Liver (tissue), 3 donors: ENCODE results near the gene HOXB13.

Experiments used
- EGR1 ChIP-seq, 2 donors: IDR thresholded peaks; 2 replicates each; pipeline ENCODE4 v1.6.1; 2016 to 2018; ENCODE audit warnings: antibody characterized with exemption in 2 of 2, low read depth in 2 of 2
- GABPA ChIP-seq, 2 donors: IDR thresholded peaks in 1 of 2; conservative IDR thresholded peaks in 1 of 2; 2 replicates each; pipeline ENCODE4 v1.6.1; 2016; ENCODE audit warnings: antibody characterized with exemption in 2 of 2, mild to moderate bottlenecking in 1 of 2, moderate library complexity in 1 of 2
- HNF4A ChIP-seq, 2 donors: conservative IDR thresholded peaks; 2 replicates each; pipeline ENCODE4 v1.6.1; 2016; ENCODE audit warnings: antibody characterized with exemption in 2 of 2, mild to moderate bottlenecking in 2 of 2
- HNF4G ChIP-seq: IDR thresholded peaks from 2 replicates; pipeline ENCODE4 v1.6.1; 2016; ENCODE audit warnings: antibody characterized with exemption
- JUND ChIP-seq, 2 donors: IDR thresholded peaks; 2 replicates each; pipeline ENCODE4 v1.6.1; 2016; ENCODE audit warnings: antibody characterized with exemption in 2 of 2
- RAD21 ChIP-seq, 2 donors: IDR thresholded peaks; 2 replicates each; pipeline ENCODE4 v1.6.1; 2016; ENCODE audit warnings: antibody characterized with exemption in 2 of 2, mild to moderate bottlenecking in 2 of 2
- RXRA ChIP-seq, 2 donors: IDR thresholded peaks; 2 replicates each; pipeline ENCODE4 v1.6.1; 2017 to 2018; ENCODE audit warnings: antibody characterized with exemption in 2 of 2, mild to moderate bottlenecking in 1 of 2
- TAF1 ChIP-seq: conservative IDR thresholded peaks from 2 replicates; pipeline ENCODE4 v1.6.1; 2016; ENCODE audit warnings: antibody characterized with exemption, mild to moderate bottlenecking
- YY1 ChIP-seq: IDR thresholded peaks from 2 replicates; pipeline ENCODE4 v1.6.1; 2016; ENCODE audit warnings: antibody characterized with exemption, mild to moderate bottlenecking
- TF ChIP-seq, protein P1 (sequence below): fragments of 150-350 bp; IDR thresholded peaks from 2 replicates; pipeline ENCODE4 v1.5.1; 2017; ENCODE audit warnings: improper control_type of control experiment, low read depth, low read length; ENCODE audit not compliant: missing input control
- TF ChIP-seq, protein P2 (sequence below): IDR thresholded peaks from 2 replicates; pipeline ENCODE4 v1.6.1; 2016; ENCODE audit warnings: antibody characterized with exemption
- TF ChIP-seq, protein P3 (sequence below): IDR thresholded peaks from 2 replicates; pipeline ENCODE4 v1.6.1; 2016; ENCODE audit warnings: antibody characterized with exemption
- TF ChIP-seq, protein P4 (sequence below): IDR thresholded peaks from 2 replicates; pipeline ENCODE4 v1.6.1; 2016; ENCODE audit warnings: antibody characterized with exemption, mild to moderate bottlenecking
- TF ChIP-seq, protein P5 (sequence below): IDR thresholded peaks from 2 replicates; pipeline ENCODE4 v1.6.1; 2016; ENCODE audit warnings: antibody characterized with exemption
- donor health status: healthy.
- donor health status: healthy.

DNA sequence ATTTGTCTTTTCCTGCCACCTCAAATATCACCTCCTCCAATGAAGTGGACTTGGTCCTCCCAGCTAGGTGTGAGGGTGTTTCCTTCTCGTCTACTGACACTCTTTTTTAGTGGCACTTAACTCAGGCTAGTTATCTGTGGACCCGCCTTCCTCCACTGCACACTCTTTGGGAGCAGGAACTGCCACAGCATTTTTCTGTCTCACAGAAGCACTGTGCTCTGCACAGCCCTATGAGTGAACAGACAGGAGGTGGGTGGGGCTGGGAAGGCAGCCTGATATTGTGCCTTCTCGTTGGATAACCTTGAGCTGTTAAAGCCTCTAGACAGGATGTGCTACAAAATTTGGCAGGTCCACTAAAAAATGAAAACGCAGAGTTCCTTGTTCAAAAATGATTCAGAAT, 31.9 kb upstream of the HOXB13 start:
- TF ChIP-seq, protein P1, sequence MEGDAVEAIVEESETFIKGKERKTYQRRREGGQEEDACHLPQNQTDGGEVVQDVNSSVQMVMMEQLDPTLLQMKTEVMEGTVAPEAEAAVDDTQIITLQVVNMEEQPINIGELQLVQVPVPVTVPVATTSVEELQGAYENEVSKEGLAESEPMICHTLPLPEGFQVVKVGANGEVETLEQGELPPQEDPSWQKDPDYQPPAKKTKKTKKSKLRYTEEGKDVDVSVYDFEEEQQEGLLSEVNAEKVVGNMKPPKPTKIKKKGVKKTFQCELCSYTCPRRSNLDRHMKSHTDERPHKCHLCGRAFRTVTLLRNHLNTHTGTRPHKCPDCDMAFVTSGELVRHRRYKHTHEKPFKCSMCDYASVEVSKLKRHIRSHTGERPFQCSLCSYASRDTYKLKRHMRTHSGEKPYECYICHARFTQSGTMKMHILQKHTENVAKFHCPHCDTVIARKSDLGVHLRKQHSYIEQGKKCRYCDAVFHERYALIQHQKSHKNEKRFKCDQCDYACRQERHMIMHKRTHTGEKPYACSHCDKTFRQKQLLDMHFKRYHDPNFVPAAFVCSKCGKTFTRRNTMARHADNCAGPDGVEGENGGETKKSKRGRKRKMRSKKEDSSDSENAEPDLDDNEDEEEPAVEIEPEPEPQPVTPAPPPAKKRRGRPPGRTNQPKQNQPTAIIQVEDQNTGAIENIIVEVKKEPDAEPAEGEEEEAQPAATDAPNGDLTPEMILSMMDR = no peak
- TF ChIP-seq, protein P2, sequence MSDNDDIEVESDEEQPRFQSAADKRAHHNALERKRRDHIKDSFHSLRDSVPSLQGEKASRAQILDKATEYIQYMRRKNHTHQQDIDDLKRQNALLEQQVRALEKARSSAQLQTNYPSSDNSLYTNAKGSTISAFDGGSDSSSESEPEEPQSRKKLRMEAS = no peak
- TF ChIP-seq TAF1 = no peak
- TF ChIP-seq JUND (IDR thresholded peaks at IDR 0.05) = no peak
- TF ChIP-seq, protein P3, sequence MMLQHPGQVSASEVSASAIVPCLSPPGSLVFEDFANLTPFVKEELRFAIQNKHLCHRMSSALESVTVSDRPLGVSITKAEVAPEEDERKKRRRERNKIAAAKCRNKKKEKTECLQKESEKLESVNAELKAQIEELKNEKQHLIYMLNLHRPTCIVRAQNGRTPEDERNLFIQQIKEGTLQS = no peak
- TF ChIP-seq, protein P4, sequence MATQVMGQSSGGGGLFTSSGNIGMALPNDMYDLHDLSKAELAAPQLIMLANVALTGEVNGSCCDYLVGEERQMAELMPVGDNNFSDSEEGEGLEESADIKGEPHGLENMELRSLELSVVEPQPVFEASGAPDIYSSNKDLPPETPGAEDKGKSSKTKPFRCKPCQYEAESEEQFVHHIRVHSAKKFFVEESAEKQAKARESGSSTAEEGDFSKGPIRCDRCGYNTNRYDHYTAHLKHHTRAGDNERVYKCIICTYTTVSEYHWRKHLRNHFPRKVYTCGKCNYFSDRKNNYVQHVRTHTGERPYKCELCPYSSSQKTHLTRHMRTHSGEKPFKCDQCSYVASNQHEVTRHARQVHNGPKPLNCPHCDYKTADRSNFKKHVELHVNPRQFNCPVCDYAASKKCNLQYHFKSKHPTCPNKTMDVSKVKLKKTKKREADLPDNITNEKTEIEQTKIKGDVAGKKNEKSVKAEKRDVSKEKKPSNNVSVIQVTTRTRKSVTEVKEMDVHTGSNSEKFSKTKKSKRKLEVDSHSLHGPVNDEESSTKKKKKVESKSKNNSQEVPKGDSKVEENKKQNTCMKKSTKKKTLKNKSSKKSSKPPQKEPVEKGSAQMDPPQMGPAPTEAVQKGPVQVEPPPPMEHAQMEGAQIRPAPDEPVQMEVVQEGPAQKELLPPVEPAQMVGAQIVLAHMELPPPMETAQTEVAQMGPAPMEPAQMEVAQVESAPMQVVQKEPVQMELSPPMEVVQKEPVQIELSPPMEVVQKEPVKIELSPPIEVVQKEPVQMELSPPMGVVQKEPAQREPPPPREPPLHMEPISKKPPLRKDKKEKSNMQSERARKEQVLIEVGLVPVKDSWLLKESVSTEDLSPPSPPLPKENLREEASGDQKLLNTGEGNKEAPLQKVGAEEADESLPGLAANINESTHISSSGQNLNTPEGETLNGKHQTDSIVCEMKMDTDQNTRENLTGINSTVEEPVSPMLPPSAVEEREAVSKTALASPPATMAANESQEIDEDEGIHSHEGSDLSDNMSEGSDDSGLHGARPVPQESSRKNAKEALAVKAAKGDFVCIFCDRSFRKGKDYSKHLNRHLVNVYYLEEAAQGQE = no peak
- TF ChIP-seq GABPA (IDR thresholded peaks at IDR 0.05 in 1 of 2, conservative IDR thresholded peaks at IDR 0.05 in 1 of 2) = no peak
- no peak for TF ChIP-seq RAD21 (IDR thresholded peaks at IDR 0.05)
- TF ChIP-seq RXRA (IDR thresholded peaks at IDR 0.05) = no peak
- TF ChIP-seq, protein P5, sequence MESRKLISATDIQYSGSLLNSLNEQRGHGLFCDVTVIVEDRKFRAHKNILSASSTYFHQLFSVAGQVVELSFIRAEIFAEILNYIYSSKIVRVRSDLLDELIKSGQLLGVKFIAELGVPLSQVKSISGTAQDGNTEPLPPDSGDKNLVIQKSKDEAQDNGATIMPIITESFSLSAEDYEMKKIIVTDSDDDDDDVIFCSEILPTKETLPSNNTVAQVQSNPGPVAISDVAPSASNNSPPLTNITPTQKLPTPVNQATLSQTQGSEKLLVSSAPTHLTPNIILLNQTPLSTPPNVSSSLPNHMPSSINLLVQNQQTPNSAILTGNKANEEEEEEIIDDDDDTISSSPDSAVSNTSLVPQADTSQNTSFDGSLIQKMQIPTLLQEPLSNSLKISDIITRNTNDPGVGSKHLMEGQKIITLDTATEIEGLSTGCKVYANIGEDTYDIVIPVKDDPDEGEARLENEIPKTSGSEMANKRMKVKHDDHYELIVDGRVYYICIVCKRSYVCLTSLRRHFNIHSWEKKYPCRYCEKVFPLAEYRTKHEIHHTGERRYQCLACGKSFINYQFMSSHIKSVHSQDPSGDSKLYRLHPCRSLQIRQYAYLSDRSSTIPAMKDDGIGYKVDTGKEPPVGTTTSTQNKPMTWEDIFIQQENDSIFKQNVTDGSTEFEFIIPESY = no peak
- TF ChIP-seq HNF4G = no peak
- TF ChIP-seq YY1 = no peak
- TF ChIP-seq HNF4A (conservative IDR thresholded peaks at IDR 0.05) = no peak
- TF ChIP-seq EGR1 (IDR thresholded peaks at IDR 0.05; ENCODE audit: low read depth in 2 of 2) = no peak
